Liver (tissue), 9 donors: ENCODE measurements around the gene NR3C1. TPM values are rescaled to one million over a fixed set of nuclear protein-coding genes. Genes with fewer than 3 reads are reported as not detected.

Experiments
- DNase-seq: peaks from one replicate; pipeline ENCODE4 v3.0.0-alpha.2; 2017; ENCODE audit warnings: low spot score
- H3K27ac ChIP-seq, 2 donors: one replicate each; pipeline ENCODE4 v1.7.0; 2013; ENCODE audit warnings: inconsistent platforms in 2 of 2, low read length in 2 of 2, control low read depth in 1 of 2, low read depth in 1 of 2, mild to moderate bottlenecking in 1 of 2
- H3K27me3 ChIP-seq, 4 donors: one replicate each; pipeline versions ENCODE4 v1.6.1 to v1.7.0; 2013; ENCODE audit warnings: low read length in 3 of 4, inconsistent platforms in 1 of 4, mild to moderate bottlenecking in 1 of 4, moderate library complexity in 1 of 4; ENCODE audit not compliant: control insufficient read depth in 4 of 4, insufficient read depth in 4 of 4
- H3K36me3 ChIP-seq, 4 donors: one replicate each; pipeline versions ENCODE4 v1.6.1 to v1.7.0; 2013; ENCODE audit warnings: low read length in 3 of 4, mild to moderate bottlenecking in 3 of 4, low read depth in 1 of 4, moderate library complexity in 1 of 4; ENCODE audit not compliant: control insufficient read depth in 4 of 4, insufficient read depth in 3 of 4
- H3K4me1 ChIP-seq, 4 donors: one replicate each; pipeline versions ENCODE4 v1.6.1 to v1.7.0; 2013; ENCODE audit warnings: low read length in 3 of 4, mild to moderate bottlenecking in 3 of 4, moderate library complexity in 1 of 4; ENCODE audit not compliant: control insufficient read depth in 4 of 4, insufficient read depth in 4 of 4
- H3K4me3 ChIP-seq, 3 donors: one replicate each; pipeline versions ENCODE4 v1.6.1 to v1.7.0; 2013; ENCODE audit warnings: low read length in 3 of 3, control low read depth in 1 of 3, low read depth in 1 of 3, mild to moderate bottlenecking in 1 of 3
- H3K9ac ChIP-seq, 2 donors: one replicate each; pipeline ENCODE4 v1.7.0; 2013; ENCODE audit warnings: low read length in 2 of 2, mild to moderate bottlenecking in 2 of 2, moderate library complexity in 2 of 2, control low read depth in 1 of 2, low read depth in 1 of 2
- H3K9me3 ChIP-seq, 4 donors: one replicate each; pipeline versions ENCODE4 v1.6.1 to v1.7.0; 2013; ENCODE audit warnings: low read length in 3 of 4; ENCODE audit not compliant: control insufficient read depth in 4 of 4
- ATF3 ChIP-seq: IDR thresholded peaks from 2 replicates; pipeline ENCODE4 v1.6.1; 2016; ENCODE audit warnings: antibody characterized with exemption
- CTCF ChIP-seq: fragments of 150-350 bp; IDR thresholded peaks from 2 replicates; pipeline ENCODE4 v1.5.1; 2017; ENCODE audit warnings: improper control_type of control experiment, low read depth, low read length; ENCODE audit not compliant: missing input control
- EGR1 ChIP-seq, 2 donors: IDR thresholded peaks; 2 replicates each; pipeline ENCODE4 v1.6.1; 2016 to 2018; ENCODE audit warnings: antibody characterized with exemption in 2 of 2, low read depth in 2 of 2
- FOXA1 ChIP-seq: IDR thresholded peaks from 2 replicates; pipeline ENCODE4 v1.6.1; 2016; ENCODE audit warnings: antibody characterized with exemption
- FOXA2 ChIP-seq: IDR thresholded peaks from 2 replicates; pipeline ENCODE4 v1.6.1; 2016; ENCODE audit warnings: antibody characterized with exemption
- GABPA ChIP-seq, 2 donors: IDR thresholded peaks in 1 of 2; conservative IDR thresholded peaks in 1 of 2; 2 replicates each; pipeline ENCODE4 v1.6.1; 2016; ENCODE audit warnings: antibody characterized with exemption in 2 of 2, mild to moderate bottlenecking in 1 of 2, moderate library complexity in 1 of 2
- HNF4A ChIP-seq, 2 donors: conservative IDR thresholded peaks; 2 replicates each; pipeline ENCODE4 v1.6.1; 2016; ENCODE audit warnings: antibody characterized with exemption in 2 of 2, mild to moderate bottlenecking in 2 of 2
- HNF4G ChIP-seq: IDR thresholded peaks from 2 replicates; pipeline ENCODE4 v1.6.1; 2016; ENCODE audit warnings: antibody characterized with exemption
- JUND ChIP-seq, 2 donors: IDR thresholded peaks; 2 replicates each; pipeline ENCODE4 v1.6.1; 2016; ENCODE audit warnings: antibody characterized with exemption in 2 of 2
- MAX ChIP-seq: IDR thresholded peaks from 2 replicates; pipeline ENCODE4 v1.6.1; 2016; ENCODE audit warnings: antibody characterized with exemption
- NR2F2 ChIP-seq: IDR thresholded peaks from 2 replicates; pipeline ENCODE4 v1.6.1; 2016; ENCODE audit warnings: antibody characterized with exemption
- RAD21 ChIP-seq, 2 donors: IDR thresholded peaks; 2 replicates each; pipeline ENCODE4 v1.6.1; 2016; ENCODE audit warnings: antibody characterized with exemption in 2 of 2, mild to moderate bottlenecking in 2 of 2
- RXRA ChIP-seq, 2 donors: IDR thresholded peaks; 2 replicates each; pipeline ENCODE4 v1.6.1; 2017 to 2018; ENCODE audit warnings: antibody characterized with exemption in 2 of 2, mild to moderate bottlenecking in 1 of 2
- SP1 ChIP-seq: IDR thresholded peaks from 2 replicates; pipeline ENCODE4 v1.6.1; 2018; ENCODE audit warnings: antibody characterized with exemption, mild to moderate bottlenecking
- YY1 ChIP-seq: IDR thresholded peaks from 2 replicates; pipeline ENCODE4 v1.6.1; 2016; ENCODE audit warnings: antibody characterized with exemption, mild to moderate bottlenecking
- ZBTB33 ChIP-seq: IDR thresholded peaks from 2 replicates; pipeline ENCODE4 v1.6.1; 2016; ENCODE audit warnings: antibody characterized with exemption
- WGBS: extraction: QIAGEN DNeasy Blood & Tissue Kit; methylation state at CpG from one replicate; pipeline ENCODE4 v1.1.7; 2013; 5-methylcytosine and 5-hydroxymethylcytosine counted together
- polyA plus RNA-seq, 2 donors: library from polyadenylated mRNA; stranded (reverse) in 1 of 2; unstranded in 1 of 2; fragments of 200-250 nt in 1 of 2; fragments of >200 nt in 1 of 2; fragmentation: Nextera tagmentation in 1 of 2; extraction: Ambion mirVana in 1 of 2; gene quantifications; one replicate each; pipeline versions ENCODE4 v1.2.1 to v1.2.3, GENCODE V29; 2013 to 2015
- total RNA-seq, 2 donors: library from RNA; depleted of rRNA; stranded (reverse); fragments of >200 nt; gene quantifications; one replicate each; pipeline ENCODE4 v1.2.3, GENCODE V29; 2014
- TF ChIP-seq, protein P1 (sequence below): IDR thresholded peaks from 2 replicates; pipeline ENCODE4 v1.6.1; 2016; ENCODE audit warnings: antibody characterized with exemption, mild to moderate bottlenecking
- donor health status: healthy.
- donor health status: healthy.
- donor health status: healthy.
- donor health status: healthy.
- donor health status: healthy.

The NR3C1 gene
- total and polyA plus RNA-seq, 4 donors: 24.5 to 36.4 (median 29.0) TPM

DNA sequence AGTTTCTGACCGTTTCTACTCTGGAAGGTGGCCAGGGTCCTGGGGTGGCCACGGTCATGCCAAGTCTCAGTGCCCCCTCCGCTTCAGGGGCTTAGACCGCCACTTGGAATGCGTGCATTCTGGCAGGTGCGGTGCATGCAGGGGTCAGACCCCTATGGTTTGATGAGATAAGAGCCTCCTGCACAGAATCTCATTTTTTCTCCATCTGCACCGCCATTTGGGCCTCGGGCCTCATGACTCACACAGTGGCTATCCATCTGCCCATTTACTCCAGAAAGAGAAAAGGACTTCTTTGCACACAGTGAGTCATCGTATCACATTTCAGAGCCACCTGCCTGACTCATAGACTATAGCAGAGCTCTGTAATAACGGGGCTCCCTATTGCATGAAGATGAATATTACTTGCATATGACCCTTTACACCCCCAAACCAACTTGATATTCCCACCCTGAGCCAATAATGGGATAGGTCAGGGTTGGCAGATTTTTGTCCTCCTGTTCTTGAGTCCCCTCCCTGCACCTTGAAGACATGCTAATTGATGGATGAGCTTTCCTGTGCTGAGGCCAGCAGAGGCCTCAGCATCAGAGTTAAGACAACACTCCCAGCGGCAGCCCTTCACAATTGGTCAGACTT lies 157.4 kb downstream of the NR3C1 start:
- Histone ChIP-seq H3K4me1 (peaks cover 3 to 11% (median 8%) of the 10 kb centered on the region in 4 donors), H3K27me3 (no peaks in the 10 kb centered on the region), H3K9me3 (no peaks in the 10 kb centered on the region), H3K27ac (no peak overlapping the region), H3K9ac (no peak overlapping the region), H3K4me3 (no peak overlapping the region), H3K36me3 (no peaks in the 10 kb centered on the region)
- WGBS: 91% methylated on average over 11 of the region's 11 CpGs
- DNase-seq: no peak
- TF ChIP-seq HNF4G: no peak
- no peak for TF ChIP-seq FOXA1
- TF ChIP-seq CTCF: no peak
- TF ChIP-seq HNF4A (conservative IDR thresholded peaks at IDR 0.05): no peak
- TF ChIP-seq JUND (IDR thresholded peaks at IDR 0.05): no peak
- TF ChIP-seq GABPA (IDR thresholded peaks at IDR 0.05 in 1 of 2, conservative IDR thresholded peaks at IDR 0.05 in 1 of 2): no peak
- no peak for TF ChIP-seq RAD21 (IDR thresholded peaks at IDR 0.05)

DNA sequence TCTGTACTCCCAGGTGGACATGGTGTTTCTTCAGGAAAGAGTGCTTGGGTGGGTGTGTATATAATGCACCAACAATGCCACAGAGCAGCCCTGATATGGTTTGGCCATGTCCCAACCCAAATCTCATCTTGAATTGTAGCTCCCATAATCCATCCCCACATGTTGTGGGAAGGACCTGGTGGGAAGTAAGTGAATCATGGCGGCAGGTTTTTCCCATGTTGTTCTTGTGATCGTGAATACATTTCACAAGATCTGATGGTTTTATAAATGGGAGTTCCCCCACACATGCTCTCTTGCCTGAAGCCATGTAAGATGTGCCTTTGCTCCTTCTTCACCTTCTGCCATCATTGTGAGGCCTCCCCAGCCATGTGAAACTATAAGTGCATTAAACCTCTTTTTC lies 158.5 kb downstream of the NR3C1 start:
- H3K27ac ChIP-seq: no peak overlapping the region
- peaks cover 3 to 16% (median 9%) of the 10 kb centered on the region in 4 donors for H3K4me1 ChIP-seq
- no peak for DNase-seq
- H3K36me3 ChIP-seq: no peaks in the 10 kb centered on the region
- WGBS: 73% methylated on average over 2 of the region's 2 CpGs
- TF ChIP-seq SP1 (no peak), FOXA2 (no peak), ZBTB33 (no peak), HNF4G (no peak), CTCF (no peak), MAX (no peak), NR2F2 (no peak), GABPA (IDR thresholded peaks at IDR 0.05 in 1 of 2, conservative IDR thresholded peaks at IDR 0.05 in 1 of 2) (no peak), RXRA (IDR thresholded peaks at IDR 0.05) (no peak), ATF3 (no peak), RAD21 (IDR thresholded peaks at IDR 0.05) (no peak), HNF4A (conservative IDR thresholded peaks at IDR 0.05) (no peak), EGR1 (IDR thresholded peaks at IDR 0.05; ENCODE audit: low read depth in 2 of 2) (no peak), JUND (IDR thresholded peaks at IDR 0.05) (no peak), FOXA1 (no peak), YY1 (no peak)
- TF ChIP-seq, protein P1, sequence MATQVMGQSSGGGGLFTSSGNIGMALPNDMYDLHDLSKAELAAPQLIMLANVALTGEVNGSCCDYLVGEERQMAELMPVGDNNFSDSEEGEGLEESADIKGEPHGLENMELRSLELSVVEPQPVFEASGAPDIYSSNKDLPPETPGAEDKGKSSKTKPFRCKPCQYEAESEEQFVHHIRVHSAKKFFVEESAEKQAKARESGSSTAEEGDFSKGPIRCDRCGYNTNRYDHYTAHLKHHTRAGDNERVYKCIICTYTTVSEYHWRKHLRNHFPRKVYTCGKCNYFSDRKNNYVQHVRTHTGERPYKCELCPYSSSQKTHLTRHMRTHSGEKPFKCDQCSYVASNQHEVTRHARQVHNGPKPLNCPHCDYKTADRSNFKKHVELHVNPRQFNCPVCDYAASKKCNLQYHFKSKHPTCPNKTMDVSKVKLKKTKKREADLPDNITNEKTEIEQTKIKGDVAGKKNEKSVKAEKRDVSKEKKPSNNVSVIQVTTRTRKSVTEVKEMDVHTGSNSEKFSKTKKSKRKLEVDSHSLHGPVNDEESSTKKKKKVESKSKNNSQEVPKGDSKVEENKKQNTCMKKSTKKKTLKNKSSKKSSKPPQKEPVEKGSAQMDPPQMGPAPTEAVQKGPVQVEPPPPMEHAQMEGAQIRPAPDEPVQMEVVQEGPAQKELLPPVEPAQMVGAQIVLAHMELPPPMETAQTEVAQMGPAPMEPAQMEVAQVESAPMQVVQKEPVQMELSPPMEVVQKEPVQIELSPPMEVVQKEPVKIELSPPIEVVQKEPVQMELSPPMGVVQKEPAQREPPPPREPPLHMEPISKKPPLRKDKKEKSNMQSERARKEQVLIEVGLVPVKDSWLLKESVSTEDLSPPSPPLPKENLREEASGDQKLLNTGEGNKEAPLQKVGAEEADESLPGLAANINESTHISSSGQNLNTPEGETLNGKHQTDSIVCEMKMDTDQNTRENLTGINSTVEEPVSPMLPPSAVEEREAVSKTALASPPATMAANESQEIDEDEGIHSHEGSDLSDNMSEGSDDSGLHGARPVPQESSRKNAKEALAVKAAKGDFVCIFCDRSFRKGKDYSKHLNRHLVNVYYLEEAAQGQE: no peak
- no peaks in the 10 kb centered on the region for H3K27me3 ChIP-seq
- no peaks in the 10 kb centered on the region for H3K9me3 ChIP-seq
- no peak overlapping the region for H3K4me3 ChIP-seq
- H3K9ac ChIP-seq: no peak overlapping the region
